HK-2 (cell line): ENCODE measurements around the gene SLCO1C1.
"Not testable (repeated sequence)": the region's sequence is repeated elsewhere in the genome, so short reads cannot be mapped to it uniquely, and the experiment has no call there.

Experiments used
- DNase-seq: peaks from one replicate; pipeline ENCODE4 v3.0.0-alpha.2; 2018; ENCODE audit not compliant: unreplicated experiment

SLCO1C1 gene, protein sequence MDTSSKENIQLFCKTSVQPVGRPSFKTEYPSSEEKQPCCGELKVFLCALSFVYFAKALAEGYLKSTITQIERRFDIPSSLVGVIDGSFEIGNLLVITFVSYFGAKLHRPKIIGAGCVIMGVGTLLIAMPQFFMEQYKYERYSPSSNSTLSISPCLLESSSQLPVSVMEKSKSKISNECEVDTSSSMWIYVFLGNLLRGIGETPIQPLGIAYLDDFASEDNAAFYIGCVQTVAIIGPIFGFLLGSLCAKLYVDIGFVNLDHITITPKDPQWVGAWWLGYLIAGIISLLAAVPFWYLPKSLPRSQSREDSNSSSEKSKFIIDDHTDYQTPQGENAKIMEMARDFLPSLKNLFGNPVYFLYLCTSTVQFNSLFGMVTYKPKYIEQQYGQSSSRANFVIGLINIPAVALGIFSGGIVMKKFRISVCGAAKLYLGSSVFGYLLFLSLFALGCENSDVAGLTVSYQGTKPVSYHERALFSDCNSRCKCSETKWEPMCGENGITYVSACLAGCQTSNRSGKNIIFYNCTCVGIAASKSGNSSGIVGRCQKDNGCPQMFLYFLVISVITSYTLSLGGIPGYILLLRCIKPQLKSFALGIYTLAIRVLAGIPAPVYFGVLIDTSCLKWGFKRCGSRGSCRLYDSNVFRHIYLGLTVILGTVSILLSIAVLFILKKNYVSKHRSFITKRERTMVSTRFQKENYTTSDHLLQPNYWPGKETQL

DNA sequence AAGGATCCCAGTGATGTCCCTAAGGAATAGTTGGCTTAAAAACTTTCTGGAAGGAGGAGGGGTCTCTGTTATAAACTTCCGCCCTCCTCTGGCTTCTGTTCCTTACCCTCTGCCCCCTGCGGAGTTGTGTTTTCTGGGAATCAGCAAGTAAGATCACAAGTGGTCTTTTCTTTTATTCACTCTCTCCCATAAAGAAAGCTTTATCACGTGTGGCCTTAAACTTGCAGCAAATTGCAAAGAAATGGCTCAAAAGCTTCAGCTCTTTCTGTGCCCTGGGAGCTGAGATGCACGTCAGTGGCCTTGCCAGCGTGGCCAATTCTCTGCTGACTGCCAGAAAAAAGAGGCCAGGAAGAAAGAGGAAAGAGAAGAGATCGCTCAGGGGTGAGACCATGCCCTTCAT is at the start of gene SLCO1C1:
SLCO1C1 (plus strand) TSS at position 101 of the 400 bp plus-strand sequence. CDS start 4,245 bp downstream, outside the sequence.
- DNase-seq: no peak

DNA sequence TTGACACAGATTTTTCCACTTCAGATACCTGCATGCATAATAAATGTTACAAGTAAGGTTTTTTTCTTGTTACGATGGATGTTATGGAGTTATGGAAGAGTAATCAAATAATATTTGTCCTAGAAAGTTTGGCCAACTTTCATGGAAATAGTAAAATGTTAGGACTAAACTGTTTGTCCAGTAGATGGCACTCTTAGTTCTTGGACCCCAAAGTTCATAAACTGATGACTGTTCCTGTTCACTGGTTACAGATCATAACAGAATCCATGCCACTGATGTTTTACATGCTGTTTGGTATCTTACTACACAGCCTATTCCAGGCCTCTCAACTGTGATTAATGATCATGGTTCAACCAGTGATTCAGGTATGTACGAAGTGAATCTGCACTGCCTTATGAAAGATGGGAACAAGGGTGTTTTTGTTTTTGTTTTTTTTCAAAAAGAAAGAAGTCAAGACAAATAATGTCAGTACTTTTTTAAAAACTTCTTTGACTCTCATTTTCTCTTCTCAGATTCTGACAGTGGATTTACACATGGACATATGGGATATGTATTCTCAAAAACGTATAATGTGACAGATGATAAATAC is 48.8 kb upstream of the SLCO1C1 start:
- DNase-seq: no peak

DNA sequence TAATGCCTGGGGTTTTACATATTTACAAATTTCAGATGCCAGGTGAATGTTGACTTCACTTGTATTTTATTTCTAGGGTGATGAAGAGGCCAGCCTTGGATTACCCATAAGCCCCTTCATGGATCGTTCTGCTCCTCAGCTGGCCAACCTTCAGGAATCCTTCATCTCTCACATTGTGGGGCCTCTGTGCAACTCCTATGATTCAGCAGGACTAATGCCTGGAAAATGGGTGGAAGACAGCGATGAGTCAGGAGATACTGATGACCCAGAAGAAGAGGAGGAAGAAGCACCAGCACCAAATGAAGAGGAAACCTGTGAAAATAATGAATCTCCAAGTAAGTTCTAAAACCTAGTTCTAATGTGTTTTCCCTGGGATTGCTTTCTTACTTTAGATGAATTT is 41.3 kb upstream of the SLCO1C1 start:
- no peak for DNase-seq

DNA sequence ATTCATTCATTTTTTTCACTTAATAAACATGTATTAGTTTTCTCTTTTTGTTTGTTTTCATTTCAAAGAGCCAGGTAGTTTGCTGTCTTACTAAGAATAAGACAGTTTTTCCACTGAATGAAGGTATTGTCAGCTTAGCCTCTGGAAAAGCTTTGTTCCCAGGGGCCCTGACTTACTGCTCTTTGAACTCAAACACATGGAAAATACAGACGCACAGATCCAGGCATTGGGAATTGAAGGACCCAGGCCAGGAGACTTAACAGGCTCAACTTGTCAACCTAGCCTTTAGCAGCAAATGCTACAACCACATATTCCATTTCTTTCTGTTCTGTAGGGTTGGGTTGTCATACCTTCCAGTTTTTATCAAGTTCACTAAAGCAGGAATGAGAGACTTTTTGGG is 38.5 kb upstream of the SLCO1C1 start:
- no peak for DNase-seq

DNA sequence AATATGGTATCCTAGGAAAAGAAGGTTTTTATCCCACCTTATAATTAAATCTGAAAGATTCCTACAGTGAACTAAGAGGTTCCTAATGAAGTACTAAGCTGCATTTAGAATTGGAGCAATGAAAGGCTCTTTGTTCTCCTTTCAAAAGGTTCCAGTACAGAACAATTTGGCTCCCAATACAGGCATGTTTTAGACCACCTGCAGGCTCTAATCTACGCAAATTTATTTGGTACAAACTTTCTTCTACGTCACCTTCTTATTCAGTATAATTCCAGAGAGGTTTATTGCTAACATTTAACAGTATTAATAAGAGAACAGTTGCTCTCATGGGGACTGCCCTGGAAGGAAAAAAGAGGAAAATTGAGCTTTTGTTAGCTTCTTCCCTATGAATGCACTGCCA is 37.6 kb upstream of the SLCO1C1 start:
- DNase-seq: no peak

DNA sequence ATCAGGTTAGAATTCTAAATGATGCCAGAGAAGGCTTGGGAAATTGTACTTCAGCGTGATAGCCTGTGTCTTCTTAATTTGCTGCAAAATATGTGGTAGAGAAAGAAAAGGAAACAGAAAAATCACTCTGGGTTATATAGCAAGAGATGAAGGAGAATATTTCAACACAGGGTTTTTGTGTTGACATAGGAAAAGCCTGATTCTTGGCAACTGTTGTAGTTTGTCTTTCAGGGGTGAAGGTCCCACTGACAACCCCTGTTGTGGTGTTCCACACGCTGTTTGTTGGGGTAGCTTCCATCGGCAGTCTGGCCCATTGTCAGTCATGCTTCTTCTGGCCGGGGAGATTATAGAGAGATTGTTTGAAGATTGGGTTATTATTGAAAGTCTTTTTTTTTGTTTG is 13.8 kb upstream of the SLCO1C1 start:
- no peak for DNase-seq

DNA sequence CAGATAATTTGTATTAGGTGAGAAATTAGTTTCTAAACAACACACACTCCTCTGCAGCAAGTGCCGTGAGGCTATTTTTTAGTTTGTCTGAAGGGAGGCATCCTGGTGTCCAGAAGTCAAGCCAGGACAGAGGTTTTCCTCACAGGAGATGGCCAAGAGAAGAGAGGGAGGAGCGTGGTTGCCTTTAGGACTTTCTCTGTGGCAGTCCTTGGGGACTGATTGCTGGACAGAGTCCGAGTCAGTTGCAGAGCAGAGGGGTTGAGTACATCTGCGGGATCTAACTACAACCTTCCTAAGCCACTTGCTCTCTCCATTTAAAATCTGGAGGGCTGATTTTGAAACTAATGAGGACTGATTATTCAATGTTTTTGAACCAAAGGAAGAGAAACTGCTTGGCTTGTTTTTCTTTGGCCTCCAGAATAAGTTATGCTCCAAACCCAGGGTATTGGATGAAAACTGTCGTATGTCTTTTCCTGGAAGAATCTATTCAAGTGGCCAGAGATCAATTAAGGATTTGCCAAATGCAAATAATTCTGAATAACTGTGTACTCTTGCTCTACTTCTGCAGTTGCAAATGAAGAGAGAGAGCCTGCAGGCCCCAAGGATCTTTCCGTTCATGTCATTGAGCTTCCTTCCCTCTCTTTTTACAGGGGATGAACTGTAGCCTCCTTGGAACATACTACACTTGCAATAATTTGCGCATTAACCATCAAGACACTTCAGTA is 1.2 kb downstream of the SLCO1C1 start:
- no peak for DNase-seq

DNA sequence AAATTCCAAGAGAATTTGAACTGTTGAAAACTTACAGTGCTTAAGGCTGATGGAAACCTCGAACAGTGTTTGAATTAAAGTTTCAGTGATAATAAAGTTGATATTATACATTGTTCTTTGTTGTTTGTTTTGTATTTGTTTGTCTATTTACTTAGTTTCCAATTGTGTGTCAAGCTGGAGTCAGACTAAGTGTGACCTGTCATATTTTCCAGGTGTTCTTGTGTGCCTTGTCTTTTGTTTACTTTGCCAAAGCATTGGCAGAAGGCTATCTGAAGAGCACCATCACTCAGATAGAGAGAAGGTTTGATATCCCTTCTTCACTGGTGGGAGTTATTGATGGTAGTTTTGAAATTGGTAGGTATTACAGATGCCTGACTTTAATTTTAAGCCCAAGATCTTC is 6.0 kb downstream of the SLCO1C1 start:
- no peak for DNase-seq

DNA sequence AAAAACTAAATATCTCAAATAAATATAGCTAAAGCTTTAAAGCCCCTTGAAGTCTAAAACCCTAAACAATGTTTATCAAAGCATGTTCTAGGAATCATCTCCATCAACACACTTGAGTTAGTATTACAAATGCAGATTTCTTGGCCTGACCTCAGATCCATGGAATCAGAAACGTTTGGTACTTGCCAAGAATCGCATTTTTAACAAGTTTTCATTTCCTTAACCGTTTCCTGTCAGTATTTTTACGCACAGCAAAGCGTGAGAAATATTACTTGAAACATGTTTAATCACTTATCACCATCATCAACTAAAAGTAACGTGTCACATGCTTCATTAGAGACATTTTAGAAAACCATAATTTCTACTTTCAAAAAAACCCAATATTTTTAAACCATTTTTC is 9.7 kb downstream of the SLCO1C1 start:
- DNase-seq: no peak

DNA sequence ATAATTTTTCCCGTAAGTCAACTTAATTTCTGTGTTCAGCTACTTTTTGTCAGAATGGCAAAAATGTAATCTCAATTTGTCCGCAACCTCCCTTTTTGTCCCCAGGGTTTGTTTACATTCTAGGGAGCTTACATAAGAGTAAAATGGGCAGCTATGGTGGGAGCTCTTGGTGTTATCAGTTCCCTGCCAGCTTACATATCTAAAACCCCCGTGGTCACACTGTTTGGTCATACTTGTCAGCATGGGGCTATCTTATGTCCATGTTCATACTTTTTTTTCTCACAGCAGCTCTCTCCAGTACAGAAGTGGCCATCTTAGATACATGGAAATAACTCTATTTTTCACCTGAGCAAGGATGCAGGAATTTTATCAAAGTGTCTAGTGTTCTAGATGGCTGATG is 16.7 kb downstream of the SLCO1C1 start:
- DNase-seq: no peak

DNA sequence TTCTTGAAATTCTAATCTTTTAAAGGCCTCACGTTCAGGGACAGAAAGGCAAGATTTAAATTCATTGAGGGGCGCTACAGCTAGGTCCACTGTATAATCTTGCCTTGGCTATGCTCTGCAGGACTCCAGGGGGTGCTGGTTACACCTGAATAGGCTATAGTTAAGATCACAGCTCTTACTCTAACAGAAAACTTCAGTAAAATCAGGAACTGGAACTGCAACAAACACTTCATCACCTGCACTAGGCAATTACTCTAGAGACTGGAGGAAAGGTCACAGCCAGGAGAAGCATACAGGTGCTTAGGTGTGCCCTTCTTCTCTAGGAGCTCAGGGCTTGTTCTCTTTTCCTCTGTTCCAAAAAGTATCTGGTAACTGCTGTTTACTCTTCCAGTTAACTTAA is 20.9 kb downstream of the SLCO1C1 start:
- no peak for DNase-seq

DNA sequence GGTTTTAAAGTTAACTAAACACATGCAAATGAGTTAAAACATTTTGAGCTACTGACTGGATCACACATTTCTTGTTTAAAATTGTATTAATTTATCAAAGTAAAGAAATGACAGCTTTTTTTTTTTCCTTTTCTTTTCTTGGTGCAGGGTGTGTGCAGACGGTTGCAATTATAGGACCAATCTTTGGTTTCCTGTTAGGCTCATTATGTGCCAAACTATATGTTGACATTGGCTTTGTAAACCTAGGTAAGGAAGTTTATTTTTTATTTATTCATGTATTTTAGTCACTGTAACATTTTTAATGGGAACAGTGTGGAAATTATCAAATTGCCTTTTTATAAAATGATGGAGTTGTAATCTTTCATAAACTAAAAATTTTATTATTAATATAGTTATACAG is 21.9 kb downstream of the SLCO1C1 start:
- DNase-seq: no peak

DNA sequence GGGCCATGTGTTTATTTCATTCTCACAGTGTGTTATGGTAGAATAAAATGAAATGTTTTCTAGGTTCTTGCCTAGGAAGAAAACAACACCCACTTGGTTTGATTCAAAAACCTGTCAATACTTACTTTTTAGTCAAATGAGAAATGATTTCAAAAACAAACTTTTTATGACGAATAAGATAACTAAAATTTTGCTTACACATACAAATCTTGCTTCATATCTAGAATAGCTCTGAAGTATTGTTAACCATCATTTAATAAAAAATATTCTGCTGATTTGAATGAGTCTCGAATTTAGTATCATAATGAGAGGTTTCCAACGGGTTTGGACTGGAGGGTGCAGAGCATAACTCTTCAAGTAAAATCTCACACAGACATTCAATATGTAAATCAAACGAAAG is 23.2 kb downstream of the SLCO1C1 start:
- no peak for DNase-seq

DNA sequence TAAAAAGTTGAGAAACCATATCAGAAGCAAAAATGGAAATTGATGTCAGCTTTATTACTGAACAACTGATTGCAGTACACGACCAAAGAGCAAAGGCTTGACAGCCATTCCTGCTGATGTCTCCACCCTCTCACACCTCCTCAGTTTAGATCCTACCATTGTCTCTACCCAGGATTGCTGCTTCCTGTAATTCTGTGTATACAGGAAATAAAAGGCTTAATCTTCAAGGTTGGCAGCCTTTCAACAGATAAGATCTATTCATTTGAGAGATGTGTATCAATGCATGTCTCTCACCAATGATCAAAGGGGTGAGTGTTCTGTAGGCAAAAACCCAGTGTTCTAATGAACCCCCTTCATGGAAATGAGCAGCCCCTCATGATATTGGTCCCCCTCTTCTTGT is 27.0 kb downstream of the SLCO1C1 start:
- no peak for DNase-seq

DNA sequence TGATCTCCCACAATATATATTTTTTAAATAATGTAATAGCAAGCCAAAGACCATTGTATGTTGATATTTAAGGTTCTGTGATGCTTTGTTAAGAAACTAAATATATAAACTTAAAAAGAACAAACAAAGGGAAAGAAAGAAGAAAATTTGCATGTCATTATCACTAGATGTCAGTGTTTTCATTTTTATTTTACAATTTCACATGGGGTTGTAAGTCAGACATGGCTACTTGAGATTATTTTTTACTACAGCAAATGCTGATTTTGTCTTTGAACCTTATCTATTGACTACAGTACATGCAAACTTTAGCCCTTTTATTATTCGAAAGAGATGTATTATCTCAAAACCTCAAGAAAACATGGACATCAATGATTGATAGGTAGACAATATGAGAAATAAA is 36.1 kb downstream of the SLCO1C1 start:
- DNase-seq: no peak

DNA sequence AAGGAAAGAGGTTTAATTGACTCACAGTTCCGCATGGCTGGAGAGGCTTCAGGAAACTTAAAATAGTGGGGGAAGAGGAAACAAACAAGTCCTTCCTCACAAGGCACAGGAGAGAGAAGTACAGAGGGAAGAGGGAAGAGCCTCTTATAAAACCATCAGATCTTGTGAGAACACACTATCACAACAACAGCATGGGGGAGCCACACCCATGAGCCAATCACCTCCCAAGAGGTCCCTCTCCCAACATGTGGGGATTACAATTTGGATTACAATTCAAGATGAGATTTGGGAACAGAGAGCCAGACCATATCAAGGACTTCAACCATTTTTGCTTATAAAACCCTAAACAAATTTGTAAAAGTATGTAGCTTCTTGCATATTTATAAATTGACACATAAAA is 45.8 kb downstream of the SLCO1C1 start:
- DNase-seq: no peak

DNA sequence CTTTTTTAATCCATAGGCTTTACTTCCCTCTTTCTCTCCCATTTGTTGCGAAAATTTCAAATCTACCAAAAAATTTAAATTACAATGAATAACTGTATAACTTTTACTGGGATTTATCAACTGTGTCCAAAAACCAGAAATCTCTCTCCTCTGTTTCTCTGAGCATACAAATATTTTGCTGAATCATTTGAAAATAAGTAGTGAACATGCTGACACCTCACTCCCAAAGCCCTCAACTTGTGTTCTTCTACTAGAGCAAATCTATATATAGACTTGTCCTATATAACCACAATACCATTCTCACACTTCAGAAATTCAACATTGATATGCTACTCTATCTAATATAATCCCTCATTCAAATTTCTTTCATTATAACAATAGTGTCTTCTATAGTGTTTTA is 53.1 kb downstream of the SLCO1C1 start:
- DNase-seq: no peak

DNA sequence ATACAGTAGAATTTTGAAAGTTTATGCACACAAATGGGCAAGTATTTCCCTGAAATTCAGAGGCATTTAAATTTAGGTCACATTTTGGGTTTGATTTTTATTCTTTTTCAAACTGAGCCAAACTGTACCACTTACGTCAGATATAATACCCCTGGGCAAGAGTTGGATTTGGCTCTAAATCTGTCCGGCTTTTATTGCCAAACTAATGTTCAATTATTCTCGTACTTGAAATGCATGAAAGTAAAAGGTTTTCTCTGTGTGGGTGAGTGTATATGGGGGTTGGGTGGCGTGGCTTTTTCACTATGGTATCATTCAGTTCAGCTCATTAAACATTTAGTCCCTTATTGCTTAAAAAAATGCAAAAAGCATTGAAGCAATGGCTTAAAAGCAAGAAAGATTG is 55.9 kb downstream of the SLCO1C1 start:
- DNase-seq: no peak

DNA sequence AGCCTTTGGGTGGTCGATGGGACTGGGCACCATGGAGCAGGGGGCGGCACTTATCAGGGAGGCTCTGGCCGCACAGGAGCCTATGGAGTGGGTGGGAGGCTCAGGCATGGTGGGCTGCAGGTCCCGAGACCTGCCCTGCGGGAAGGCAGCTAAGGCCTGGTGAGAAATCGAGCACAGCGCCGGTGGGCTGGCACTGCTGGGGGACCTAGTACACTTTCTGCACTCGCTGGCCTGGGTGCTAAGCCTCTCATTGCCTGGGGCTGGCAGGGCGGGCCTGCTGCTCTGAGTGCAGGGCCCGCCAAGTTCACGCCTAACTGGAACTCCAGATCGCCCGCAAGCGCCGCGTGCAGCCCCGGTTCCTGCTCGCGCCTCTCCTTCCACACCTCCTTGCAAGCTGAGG is 82.3 kb downstream of the SLCO1C1 start:
- no peak for DNase-seq

DNA sequence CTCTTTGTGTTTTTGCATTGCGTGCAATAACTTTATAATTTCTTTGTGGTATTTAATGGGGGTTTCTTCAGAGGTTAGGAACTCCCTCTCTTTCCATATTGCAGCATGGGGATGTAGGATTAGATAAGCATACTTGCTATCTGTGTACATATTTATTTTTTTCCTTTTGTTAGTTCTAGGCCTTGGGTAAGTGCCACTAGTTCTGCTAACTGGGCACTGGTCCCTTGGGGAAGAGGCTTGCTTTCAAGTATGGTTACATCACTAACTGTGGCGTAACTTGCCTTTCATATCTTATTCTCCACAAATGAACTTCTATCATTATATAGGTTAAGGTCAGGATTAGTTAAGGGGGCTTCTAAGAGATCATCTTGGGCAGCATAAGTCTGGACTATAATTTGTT is 83.8 kb downstream of the SLCO1C1 start:
- DNase-seq: no peak

DNA sequence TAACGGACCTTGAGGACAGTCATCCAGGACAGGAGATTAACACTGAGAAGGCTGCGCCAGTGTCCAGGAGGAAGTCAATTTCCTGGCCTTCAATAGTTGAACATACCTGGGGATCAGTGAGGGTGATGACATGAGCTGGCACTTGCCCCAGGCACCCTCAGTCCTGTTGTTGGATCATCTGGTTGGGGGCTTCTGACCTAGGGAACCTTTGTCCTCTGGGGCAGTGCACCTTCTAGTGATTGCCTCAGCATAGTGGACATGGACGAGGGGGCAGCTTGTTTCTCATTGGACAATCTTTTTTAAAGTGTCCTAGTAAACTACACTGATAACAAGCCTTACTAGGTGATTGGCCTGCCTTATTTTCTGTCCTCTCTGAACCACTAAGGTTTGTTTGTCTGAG is 84.8 kb downstream of the SLCO1C1 start:
- not testable (repeated sequence) for DNase-seq

DNA sequence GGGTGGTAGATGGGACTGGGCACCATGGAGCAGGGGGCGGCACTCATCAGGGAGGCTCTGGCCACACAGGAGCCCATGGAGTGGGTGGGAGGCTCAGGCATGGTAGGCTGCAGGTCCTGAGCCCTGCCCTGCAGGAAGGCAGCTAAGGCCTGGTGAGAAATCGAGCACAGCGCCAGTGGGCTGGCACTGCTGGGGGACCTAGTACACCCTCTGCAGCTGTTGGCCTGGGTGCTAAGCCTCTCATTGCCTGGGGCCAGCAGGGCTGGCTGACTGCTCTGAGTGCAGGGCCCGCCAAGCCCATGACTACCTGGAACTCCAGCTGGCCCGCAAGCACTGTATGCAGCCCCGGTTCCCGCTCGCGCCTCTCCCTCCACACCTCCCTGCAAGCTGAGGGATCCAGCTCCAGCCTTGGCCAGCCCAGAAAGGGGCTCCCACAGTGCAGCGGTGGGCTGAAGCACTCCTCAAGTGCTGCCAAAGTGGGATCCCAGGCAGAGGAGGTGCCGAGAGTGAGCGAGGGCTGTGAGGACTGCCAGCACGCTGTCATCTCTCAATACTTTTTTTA is 88.7 kb downstream of the SLCO1C1 start:
- not testable (repeated sequence) for DNase-seq
